HL-60 (cell line): Measurements from ENCODE around the gene SLC49A3.

Experiments
- DNase-seq, 2 experiments: peaks; one replicate each; pipeline ENCODE4 v3.0.0-alpha.2; 2010 to 2020; ENCODE audit warnings: low read depth in 1 of 2, low spot score in 1 of 2
- H3K27ac ChIP-seq: fragments of 250-450 bp; sonication (Bioruptor Pico); replicated peaks from 2 replicates; pipeline ENCODE4 v1.5.1; 2020; ENCODE audit warnings: mild to moderate bottlenecking, moderate library complexity
- H3K27me3 ChIP-seq: fragments of 250-450 bp; sonication (Bioruptor Pico); 2 replicates; pipeline ENCODE4 v1.5.1; 2021; ENCODE audit warnings: mild to moderate bottlenecking, moderate library complexity; ENCODE audit not compliant: insufficient read depth, poor library complexity, severe bottlenecking
- H3K4me3 ChIP-seq: replicated peaks from 2 replicates; pipeline ENCODE4 v1.5.1; 2011; ENCODE audit warnings: mild to moderate bottlenecking, control low read depth, low read length; ENCODE audit not compliant: insufficient read depth
- GABPA ChIP-seq: IDR thresholded peaks from 2 replicates; pipeline ENCODE4 v1.6.1; 2012; ENCODE audit warnings: low read depth
- POLR2AphosphoS5 ChIP-seq: IDR thresholded peaks from 2 replicates; pipeline ENCODE4 v1.6.1; 2012; ENCODE audit warnings: low read depth
- SPI1 ChIP-seq: IDR thresholded peaks from 2 replicates; pipeline ENCODE4 v1.6.1; 2012; ENCODE audit warnings: low read depth, mild to moderate bottlenecking, borderline replicate concordance
- TF ChIP-seq, protein P1 (sequence below): IDR thresholded peaks from 2 replicates; pipeline ENCODE4 v1.6.1; 2012; ENCODE audit warnings: low read depth; ENCODE audit not compliant: insufficient replicate concordance
- TF ChIP-seq, protein P2 (sequence below): IDR thresholded peaks from one replicate; pipeline ENCODE4 v1.5.1; 2011; ENCODE audit warnings: low read length, control low read depth, inconsistent platforms; ENCODE audit not compliant: insufficient read depth

The SLC49A3 gene

DNA sequence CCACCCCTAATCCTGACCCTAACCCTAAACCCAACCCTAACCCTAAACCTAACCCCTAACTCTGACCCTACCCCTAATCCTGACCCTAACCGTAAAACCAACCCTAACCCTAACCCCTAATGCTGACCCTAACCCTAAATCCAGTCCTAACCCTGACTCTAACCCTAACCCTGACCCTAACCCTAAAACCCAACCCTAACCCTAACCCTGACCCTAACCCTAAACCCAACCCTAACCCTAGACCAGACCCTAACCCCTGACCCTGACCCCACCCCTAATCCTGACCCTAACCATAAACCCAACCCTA, 16.0 kb upstream of the SLC49A3 start:
- Histone ChIP-seq H3K27me3 (no peaks in the 10 kb centered on the region), H3K27ac (no peak overlapping the region), H3K4me3 (peak overlapping the region; percentile 41)
- TF ChIP-seq, protein P1, sequence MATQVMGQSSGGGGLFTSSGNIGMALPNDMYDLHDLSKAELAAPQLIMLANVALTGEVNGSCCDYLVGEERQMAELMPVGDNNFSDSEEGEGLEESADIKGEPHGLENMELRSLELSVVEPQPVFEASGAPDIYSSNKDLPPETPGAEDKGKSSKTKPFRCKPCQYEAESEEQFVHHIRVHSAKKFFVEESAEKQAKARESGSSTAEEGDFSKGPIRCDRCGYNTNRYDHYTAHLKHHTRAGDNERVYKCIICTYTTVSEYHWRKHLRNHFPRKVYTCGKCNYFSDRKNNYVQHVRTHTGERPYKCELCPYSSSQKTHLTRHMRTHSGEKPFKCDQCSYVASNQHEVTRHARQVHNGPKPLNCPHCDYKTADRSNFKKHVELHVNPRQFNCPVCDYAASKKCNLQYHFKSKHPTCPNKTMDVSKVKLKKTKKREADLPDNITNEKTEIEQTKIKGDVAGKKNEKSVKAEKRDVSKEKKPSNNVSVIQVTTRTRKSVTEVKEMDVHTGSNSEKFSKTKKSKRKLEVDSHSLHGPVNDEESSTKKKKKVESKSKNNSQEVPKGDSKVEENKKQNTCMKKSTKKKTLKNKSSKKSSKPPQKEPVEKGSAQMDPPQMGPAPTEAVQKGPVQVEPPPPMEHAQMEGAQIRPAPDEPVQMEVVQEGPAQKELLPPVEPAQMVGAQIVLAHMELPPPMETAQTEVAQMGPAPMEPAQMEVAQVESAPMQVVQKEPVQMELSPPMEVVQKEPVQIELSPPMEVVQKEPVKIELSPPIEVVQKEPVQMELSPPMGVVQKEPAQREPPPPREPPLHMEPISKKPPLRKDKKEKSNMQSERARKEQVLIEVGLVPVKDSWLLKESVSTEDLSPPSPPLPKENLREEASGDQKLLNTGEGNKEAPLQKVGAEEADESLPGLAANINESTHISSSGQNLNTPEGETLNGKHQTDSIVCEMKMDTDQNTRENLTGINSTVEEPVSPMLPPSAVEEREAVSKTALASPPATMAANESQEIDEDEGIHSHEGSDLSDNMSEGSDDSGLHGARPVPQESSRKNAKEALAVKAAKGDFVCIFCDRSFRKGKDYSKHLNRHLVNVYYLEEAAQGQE = no peak
- TF ChIP-seq POLR2AphosphoS5 (no peak), SPI1 (no peak), GABPA (no peak)
- TF ChIP-seq, protein P2, sequence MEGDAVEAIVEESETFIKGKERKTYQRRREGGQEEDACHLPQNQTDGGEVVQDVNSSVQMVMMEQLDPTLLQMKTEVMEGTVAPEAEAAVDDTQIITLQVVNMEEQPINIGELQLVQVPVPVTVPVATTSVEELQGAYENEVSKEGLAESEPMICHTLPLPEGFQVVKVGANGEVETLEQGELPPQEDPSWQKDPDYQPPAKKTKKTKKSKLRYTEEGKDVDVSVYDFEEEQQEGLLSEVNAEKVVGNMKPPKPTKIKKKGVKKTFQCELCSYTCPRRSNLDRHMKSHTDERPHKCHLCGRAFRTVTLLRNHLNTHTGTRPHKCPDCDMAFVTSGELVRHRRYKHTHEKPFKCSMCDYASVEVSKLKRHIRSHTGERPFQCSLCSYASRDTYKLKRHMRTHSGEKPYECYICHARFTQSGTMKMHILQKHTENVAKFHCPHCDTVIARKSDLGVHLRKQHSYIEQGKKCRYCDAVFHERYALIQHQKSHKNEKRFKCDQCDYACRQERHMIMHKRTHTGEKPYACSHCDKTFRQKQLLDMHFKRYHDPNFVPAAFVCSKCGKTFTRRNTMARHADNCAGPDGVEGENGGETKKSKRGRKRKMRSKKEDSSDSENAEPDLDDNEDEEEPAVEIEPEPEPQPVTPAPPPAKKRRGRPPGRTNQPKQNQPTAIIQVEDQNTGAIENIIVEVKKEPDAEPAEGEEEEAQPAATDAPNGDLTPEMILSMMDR = no peak
- no peak for DNase-seq

DNA sequence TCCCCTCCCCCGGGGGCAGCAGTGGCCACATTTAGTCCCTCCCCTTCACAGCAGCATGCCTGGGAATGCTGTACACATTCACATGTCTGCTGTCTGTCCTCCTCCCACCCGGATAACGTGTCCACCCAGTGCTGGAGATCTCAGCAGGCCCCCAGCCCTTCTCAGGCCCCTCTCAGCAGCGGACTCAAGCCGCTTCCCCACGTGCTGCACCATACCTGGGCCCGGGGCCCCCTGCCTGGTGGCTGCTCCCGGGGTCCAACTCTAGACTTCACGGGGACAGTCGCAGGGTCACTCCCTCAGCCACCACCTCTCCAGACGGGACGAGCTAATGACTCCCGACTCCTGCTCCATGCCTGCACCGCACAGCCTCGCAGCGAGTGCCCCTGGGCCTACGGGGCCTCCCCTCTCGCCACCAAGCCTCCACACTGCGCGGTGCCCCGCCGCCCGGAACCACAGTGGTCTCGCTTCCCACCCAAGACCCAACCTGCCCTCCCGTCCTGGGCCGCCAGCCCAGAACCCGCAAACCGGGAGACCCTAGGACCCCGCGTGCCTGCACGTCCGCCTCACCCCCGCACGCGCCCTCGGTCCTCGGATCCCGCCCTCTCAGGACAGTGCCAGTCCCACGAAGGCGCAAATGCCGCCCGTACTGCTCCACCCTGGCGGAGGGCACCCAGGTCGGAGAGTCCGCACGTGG, 15.4 kb upstream of the SLC49A3 start:
- H3K27me3 ChIP-seq = no peaks in the 10 kb centered on the region
- TF ChIP-seq GABPA = no peak
- TF ChIP-seq, protein P2 = no peak
- TF ChIP-seq POLR2AphosphoS5 = no peak
- TF ChIP-seq, protein P1 = no peak
- TF ChIP-seq SPI1 = no peak
- no peak overlapping the region for H3K4me3 ChIP-seq
- no peak for DNase-seq
- H3K27ac ChIP-seq = no peak overlapping the region

DNA sequence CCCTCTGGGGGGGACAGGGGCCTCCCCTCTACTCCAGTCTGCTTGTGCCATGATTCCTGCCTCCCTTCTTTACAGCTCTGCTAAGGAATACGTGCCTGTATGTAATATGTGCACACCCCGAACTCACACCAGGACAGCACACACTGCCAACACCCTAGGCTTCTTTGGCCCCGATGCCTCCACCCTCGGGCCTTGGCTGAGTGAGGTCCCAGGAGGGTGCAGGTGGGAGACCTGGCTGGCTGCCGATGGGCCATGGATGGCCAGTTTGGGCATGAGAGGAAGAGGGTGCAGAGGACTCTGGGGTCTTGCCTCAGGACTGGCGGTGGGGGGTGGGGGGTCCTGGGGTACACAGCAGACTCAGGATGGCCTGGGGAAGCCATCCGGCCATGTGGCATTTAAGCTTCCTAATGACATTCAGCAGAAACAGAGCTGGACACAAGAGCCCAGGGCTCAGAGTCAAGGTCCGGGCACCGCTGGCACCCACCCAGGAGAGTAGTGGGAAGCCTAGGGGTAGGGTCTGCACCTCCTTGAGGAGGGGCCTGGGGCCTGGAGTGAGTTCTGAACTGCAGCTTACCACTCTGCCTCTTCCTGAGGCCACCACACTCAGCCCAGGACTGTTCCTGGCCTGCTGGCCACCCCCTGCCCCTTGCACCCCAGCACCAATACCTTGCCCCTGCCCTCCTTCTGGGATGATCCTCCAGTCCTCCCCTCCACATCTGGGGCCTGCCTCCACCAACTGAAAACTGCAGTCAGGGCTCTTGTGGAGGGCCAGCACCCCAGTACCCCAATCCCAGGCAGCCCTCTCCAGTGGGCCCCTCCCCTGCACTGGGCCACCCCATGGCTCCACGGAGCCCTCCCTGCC, 14.6 kb upstream of the SLC49A3 start:
- no peaks in the 10 kb centered on the region for H3K27me3 ChIP-seq
- no peak overlapping the region for H3K4me3 ChIP-seq
- no peak overlapping the region for H3K27ac ChIP-seq
- no peak for DNase-seq
- TF ChIP-seq, protein P2 = no peak
- TF ChIP-seq GABPA (no peak), POLR2AphosphoS5 (no peak)
